HG02642 (cell line): ENCODE results near the gene RBCK1.
"Not testable (repeated sequence)": the region's sequence is repeated elsewhere in the genome, so short reads cannot be mapped to it uniquely, and the experiment has no call there.

ENCODE experiments used
- ATAC-seq: cut with Tn5 transposase; IDR thresholded peaks from one replicate; pipeline ENCODE4 v1.9.1; 2021; ENCODE audit warnings: mild to moderate bottlenecking; ENCODE audit not compliant: unreplicated experiment, poor library complexity

The RBCK1 gene

DNA sequence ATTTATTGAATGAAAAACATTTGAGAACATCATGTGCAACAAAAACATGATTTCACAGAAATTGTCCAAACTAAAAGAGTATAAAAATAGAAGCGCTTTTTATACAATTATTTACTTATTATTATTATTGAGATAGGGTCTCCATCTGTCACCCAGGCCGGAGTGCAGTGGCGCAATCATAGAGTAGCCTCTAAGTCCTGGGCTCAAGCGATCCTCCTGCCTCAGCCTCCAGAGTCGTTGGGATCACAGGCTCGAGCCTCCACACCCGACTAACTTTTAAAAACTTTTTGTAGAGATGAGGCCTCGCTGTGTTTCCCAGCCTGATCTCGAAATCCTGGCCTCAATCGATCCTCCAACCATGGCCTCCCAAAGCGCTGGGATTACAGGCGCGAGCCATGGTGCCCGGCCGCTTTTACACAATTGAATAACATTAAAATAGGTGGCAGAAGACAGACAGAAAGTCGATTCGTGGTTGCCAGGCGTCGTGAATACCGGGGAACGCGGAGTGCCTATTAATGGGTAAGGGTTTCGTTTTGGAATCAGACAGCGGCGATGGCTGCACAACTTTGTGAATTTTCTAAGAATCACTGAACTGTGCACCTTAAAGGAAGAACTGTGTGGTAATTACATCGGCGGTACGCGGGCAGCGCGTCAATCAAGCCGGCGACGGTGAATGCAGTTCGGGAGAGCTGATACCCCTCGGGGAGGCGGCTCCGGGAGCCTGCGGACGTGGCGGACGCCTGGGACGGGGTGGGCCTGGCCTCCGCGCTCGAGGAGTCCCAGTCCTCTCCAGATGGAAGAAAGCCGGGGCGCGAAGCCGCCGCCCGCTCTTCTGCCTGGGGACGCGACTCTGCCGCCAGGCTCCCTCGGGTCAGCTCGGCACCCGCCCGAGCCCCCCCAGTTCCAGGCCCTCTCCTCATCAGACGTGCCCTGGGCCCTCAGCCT, 53.4 kb downstream of the RBCK1 start:
- peak; percentile 41 for ATAC-seq

DNA sequence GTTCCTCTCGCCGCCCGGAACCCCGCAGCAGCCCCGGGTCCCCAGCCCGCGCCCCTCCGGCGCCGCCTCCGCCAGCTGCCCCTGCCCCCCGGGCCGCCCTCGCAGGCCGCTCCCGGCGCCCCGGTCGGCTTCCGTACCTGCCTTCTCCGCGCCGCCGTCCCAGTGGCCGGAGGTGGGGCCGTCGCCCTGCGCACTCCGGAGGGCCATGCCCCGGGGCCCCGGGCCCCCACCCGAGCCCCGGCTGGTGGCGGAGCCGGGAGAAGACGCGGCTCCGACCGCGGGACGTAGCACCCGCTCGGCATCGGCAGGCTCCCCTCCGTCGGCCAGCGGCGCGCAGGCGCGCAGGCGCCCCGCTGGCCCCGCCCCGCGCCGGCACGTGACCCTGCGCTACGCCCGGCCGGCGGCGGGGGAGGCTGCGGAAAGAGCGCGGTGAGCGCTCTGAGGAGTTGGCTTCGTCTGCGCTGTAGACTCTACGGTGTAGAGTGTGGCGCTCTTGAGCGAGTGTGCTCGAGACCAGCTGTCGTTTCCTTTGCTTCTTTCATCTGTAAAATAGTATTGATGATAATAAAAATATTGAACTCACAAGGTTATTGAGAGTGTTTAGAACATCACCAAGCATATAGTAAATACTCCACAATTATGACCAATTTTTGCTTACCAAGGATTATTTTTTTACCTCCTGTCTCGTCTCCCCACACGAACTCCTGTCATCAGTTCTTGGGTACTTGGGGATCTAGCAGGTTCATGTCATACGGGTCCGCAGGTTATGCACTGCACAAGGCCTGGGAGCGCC, 54.3 kb downstream of the RBCK1 start, which contains the start of gene TBC1D20:
TBC1D20 (minus strand) TSS at position 335 of the 793 bp plus-strand sequence; CDS start at position 207, 128 bp downstream.
- peak; percentile 94 for ATAC-seq

DNA sequence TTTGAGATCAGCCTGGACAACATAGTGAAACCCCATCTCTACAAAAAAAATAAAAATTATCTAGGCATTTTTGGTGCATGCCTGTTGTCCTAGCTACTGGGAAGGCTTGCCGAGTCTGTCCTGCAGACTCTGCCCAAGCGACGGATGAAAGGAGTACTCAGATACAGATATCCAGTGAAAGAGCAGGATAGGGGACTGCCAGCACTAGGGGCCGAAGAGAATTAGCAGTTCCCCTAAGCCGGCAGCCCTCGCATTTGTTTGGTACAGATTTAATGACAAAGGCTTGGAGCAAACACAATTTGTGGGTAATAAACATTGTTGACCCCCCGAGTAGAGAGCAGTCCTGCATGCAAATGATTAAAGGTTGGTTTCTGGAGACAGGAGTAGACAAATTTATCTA, 59.7 kb downstream of the RBCK1 start:
- ATAC-seq = no peak

DNA sequence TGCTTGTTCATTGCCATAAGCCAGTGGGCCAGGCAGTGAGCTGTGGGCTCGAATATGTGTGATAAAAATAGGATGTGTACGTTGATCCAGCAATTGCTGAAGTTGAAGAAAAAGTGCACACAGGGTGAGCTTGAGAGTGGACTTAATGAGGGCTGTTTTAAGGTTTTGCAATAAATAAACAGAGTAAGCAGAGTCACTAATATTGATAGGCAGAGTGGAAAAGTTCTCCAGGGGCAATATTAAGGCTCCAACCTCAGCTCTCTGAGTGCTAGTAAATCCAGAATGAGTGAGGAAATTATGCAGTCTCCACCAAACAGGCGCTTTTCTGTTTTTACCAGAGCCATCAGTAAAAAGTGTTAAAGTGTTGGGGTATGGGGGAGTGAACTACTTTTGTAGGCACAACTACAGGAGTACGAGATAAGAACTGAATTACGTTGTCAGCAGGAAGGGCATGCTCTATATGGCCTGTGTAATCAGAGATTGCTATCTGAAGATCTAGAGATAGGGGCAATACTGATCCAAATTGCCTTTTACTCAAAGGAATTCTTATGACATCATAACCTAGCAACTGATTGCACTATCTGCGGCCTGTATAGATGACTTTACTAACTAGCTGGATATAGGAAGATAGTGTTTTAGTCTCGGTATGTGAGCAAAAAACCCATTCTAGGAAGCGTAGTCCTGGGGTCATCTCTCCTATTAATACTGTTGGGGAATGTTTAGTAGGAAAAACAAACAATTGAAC, 61.8 kb downstream of the RBCK1 start:
- no peak for ATAC-seq

DNA sequence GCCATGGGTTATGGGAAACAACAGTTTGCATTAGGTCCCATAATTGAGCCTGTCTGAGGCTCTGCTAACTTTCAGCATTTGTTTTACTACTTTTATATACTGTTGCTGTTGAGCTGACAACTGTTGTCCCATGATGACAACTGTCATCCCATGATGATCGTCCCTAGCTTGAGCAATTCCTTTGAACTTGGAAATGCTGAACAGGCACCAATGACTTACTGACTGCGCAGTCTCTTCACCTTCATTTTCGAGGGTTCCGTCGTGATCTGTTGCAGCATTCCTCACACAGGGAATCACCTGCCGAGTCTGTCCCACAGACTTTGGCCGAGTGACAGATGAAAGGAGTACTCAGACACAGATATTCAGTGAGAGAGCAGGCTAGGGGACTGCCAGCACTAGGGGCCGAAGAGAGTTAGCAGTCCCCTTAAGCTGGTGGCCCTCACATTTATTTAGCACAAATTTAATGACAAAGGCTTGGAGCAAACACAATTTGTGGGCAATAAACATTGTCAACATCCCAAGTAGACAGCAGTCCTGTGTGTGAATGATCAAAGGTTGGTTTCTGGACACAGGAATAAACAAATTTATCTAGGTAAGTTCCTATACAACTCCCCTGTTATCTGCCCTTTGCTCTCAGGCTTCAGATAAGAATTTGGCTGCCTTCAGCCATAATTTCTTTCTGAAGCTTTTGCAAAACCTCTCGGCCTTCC, 64.2 kb downstream of the RBCK1 start:
- ATAC-seq = no peak

DNA sequence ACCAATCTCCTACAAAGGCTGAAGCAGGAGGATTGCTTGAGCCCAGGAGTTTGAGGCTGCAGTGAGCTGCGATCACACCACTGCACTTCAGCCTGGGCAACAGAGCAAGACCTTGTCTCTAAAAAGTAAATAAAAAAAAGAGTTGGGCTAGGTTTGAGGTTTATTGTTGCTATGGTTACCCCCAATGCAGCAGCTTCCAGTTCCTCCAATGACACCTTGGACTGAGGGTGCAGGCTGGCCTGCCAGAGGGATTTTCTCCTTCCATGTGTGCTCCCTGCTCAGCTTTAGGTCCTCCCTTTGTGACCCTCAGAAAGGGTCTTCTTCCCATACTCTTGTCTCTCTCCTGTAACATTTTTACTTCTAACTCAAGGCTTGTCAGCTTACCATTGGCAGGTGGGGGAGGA, 64.8 kb downstream of the RBCK1 start:
- no peak for ATAC-seq

DNA sequence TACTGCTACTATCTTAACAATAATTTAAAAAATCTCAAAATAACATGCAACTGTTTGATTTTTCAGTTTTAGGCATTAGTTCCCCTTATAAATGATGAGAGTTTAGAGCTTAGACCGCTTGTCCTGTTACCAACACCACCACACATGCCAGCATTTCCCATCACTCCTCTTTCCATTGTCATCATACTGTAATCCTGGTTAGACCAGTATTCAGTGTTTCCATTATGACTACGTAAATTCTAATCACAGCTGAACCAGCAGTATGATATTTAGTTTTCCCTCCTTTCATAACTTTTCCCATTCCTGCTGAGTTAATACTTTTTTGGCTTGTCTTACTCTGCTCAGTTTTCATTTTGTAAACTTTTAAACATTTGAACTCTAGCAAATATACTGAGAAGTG, 66.5 kb downstream of the RBCK1 start:
- no peak for ATAC-seq

DNA sequence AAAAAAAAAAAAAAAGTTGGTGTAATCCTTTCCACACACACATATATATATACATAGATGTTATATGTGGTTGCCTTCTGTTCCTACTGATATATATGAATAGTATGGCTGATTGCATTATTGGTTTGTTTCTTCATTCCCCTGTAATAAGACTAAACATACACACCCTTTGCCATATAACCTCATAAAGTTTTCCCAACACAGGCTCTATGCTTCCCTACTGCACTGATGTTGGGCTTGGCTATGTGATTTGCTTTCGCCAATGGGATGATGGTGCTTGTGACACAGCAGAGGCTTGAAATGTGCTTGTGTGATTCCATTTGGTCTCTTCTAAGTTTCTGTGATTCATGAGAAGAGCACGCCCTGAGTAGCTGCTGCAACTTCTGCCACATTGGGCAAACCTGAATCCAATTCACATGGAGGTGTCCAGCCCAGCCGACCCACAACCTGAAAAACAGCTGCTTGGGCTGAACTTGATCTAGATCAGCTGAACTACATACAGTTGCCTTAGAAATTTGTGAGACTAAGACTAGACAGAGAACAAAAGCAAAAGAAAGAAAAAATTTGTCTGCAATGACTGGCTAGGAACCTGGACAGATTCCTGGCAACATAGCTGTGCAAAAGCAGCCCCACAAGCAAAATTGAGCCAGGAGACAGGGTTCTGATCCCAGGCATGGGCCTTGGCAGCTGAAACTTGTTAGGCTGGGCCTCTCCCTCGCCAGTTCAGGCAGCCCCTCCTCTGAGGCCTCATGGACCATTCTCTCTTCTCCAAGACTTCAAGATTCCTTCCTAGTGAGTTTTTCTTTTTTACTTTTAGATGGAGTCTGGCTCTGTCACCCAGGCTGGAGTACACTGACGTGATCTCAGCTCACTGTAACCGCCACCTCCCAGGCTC, 67.6 kb downstream of the RBCK1 start:
- no peak for ATAC-seq

DNA sequence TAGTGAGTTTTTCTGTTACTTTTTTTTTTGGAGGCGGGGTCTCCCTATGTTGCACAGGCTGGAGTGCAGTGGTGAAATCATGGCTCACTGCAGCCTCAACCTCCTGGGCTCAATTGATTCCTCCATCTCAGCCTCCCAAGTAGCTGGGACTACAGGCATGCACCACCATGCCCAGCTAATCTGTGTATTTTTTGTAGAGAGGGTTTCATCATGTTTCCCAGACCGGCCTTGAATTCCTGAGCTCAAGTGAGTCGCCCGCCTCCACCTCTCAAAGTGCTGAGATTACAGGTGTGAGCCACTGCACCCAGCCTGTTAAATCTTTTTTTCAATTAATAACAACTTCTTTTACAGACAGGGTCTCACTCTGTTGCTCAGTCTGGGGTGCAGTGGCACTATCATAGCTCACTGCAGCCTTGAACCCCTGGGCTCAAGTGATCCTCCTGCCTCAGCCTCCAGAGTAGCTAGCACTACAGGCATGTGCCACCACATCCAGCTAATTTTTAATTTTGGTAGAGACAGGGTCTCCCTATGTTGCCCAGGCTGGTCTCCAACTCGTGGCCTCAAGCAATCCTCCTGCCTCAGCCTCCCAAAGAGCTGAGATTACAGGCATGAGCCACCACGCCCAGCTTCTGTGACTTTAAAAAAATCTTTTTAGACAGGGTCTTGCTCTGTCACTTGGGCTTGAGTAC, 68.6 kb downstream of the RBCK1 start:
- ATAC-seq = not testable (repeated sequence)

DNA sequence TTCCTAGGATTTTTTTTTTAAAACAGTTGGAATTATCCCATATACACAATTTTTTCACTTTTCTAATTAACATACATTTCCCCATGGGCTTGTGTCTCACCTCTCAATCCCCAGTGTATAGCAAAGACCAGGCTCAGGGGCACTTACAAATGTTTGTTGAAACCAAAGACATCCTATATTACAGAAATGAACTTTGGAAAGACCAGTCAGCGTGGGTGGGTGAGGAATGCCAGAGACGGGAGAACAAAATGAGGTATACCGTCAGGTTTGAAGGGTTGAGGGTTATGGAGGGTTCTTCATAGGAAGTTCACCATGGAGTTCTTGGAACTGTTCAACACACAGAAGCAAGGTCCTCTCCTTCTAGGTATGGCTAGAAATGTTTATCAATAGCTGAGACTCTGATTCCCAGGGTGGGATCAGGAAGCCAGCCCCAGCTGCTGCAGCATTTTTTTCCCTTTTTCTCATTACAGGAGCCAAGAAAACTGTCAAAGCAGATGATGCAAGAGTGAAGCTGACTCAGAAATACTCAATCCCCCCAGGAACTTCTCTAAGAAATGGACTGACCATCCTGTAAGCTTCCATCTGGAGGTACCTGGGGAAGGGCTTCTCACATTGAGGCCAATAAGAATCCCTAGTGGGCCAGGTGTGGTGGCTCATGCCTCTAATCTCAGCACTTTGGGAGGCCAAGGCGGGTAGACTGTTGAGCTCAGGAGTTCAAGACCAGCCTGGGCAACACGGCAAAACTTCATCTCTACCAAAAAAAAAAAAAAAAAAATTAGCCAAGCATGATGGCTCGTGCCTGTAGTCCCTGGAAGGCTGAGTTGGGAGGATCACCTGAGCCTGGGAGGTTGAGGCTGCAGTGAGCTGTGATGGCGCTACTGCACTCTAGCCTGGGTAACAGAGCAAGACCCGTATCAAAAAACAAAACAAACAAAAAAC, 70.2 kb downstream of the RBCK1 start:
- no peak for ATAC-seq

DNA sequence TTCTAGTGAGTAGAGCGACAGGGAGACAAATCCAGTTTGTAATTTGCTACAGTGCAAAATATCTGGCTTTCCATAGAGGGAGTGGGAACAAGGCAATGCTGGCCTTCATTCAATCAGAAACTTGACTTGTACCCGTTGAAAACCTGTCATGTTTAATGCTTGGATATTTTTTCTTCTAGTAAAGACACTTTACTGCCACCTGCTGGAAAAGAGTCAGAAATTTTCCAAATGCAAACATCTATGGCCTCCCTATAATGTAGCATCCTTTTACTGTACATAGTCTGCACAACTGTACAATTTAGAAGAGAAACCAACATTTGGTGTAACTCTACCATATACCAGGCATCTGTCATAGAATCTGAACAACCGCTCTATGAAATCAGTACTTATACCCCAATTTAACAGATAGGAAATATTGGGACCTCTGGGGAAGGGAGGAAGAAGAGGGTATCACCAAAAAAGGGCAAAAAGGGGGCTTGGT, 70.9 kb downstream of the RBCK1 start:
- no peak for ATAC-seq

DNA sequence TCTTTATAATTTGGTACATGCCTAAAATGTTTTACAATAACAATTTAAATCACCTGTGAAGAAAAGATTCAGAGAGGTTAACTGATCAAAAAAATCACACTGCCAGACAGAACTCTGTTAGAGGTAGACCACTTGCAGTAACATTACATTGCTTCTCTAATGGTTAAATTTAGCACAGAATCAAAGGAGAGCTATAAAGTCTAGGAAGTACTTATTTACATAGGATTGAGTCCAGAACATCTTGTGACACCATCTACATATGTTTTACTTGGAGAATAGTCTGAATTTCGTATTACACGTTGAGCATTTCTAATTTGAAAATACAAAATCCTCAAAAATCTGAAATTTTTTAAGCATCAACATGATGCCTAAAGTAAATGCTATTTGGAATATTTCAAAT, 71.4 kb downstream of the RBCK1 start:
- ATAC-seq = no peak

DNA sequence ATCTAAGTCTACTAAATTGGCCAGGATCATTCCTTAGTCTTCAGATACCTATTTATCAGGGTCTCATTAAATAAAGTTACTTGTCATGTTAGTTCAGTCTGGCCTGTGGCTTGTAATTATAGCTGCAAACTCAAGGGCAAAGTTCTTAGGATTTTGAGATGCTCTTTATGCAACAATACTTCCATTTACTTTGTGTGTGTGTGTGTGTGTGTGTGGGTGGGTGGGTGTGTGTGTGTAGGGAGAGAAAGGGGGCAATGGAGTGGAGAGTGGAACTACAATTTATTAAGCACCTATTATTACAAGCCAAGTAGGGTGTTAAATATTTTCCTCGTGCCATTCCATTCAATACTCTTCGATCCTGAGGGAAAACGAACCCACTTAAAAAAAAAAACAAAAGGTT, 71.9 kb downstream of the RBCK1 start:
- ATAC-seq = no peak

DNA sequence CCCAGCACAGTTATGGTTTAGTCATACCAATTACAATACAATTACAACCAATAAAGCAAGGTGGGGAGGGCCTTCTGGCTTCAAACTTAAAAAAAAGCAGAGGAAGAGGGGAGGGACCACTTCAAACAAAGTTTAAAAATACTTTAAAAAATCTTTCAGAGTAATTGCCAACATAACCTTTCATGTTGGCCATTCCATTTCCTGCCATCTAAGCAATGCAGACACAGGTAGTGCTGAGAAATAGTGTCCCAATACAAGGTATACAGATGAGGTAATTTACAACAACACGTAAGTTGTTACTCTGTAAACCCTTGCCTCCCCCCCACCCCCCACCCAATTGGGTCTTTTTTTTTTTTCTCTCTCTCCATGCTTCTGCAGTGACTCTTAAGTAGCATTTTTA, 73.1 kb downstream of the RBCK1 start:
- no peak for ATAC-seq
